ENCODE results near the gene CDYL.
A peak's percentile ranks its signal among the peaks of the same experiment; 100 is the strongest.

Gene CDYL

GRCh38 chr6:4871825-4872224 is 95.6 kb downstream of the CDYL start:
- H3K79me2 ChIP-seq (ENCODE audit: insufficient read depth, low read depth), result peaks cover 100% of the 10 kb centered on the region
- H3K36me3 ChIP-seq (ENCODE audit: insufficient read depth), result no peaks in the 10 kb centered on the region
- no peak for TF ChIP-seq CTCF (conservative IDR thresholded peaks at IDR 0.05; ENCODE audit: low read depth, low read length)
- H3K9ac ChIP-seq, result no peak overlapping the region
- no peak overlapping the region for H3K4me3 ChIP-seq (IDR thresholded peaks at IDR 0.05; ENCODE audit: insufficient read depth, low read depth, low read length)
- H3K27me3 ChIP-seq (ENCODE audit: insufficient read depth, low read depth), result no peaks in the 10 kb centered on the region
- H3K4me2 ChIP-seq, result no peak overlapping the region; the same call in 1 of the 2 replicates
- peaks cover 86% of the 10 kb centered on the region for H3K4me1 ChIP-seq (ENCODE audit: low read depth, poor library complexity, severe bottlenecking)
- H4K20me1 ChIP-seq (ENCODE audit: insufficient read depth), result no peaks in the 10 kb centered on the region; the same call in 1 of the 2 replicates
- no peak overlapping the region for H2AFZ ChIP-seq (ENCODE audit: low read depth)
- H3K27ac ChIP-seq, result no peak overlapping the region; the same call in 1 of the 2 replicates

GRCh38 chr6:4872841-4873240 is 96.6 kb downstream of the CDYL start:
- no peak overlapping the region for H3K27ac ChIP-seq
- H3K4me1 ChIP-seq (ENCODE audit: low read depth, poor library complexity, severe bottlenecking), result peaks cover 90% of the 10 kb centered on the region
- no peak overlapping the region for H3K9ac ChIP-seq
- peaks cover 100% of the 10 kb centered on the region for H3K79me2 ChIP-seq (ENCODE audit: insufficient read depth, low read depth)
- H3K36me3 ChIP-seq (ENCODE audit: insufficient read depth), result no peaks in the 10 kb centered on the region
- no peaks in the 10 kb centered on the region; the same call in 1 of the 2 replicates for H4K20me1 ChIP-seq (ENCODE audit: insufficient read depth)
- no peak overlapping the region for H3K4me2 ChIP-seq
- no peaks in the 10 kb centered on the region for H3K27me3 ChIP-seq (ENCODE audit: insufficient read depth, low read depth)
- H2AFZ ChIP-seq (ENCODE audit: low read depth), result no peak overlapping the region
- H3K4me3 ChIP-seq (IDR thresholded peaks at IDR 0.05; ENCODE audit: insufficient read depth, low read depth, low read length), result no peak overlapping the region
- TF ChIP-seq CTCF (conservative IDR thresholded peaks at IDR 0.05; ENCODE audit: low read depth, low read length), result no peak

GRCh38 chr6:4873928-4874327 is 97.7 kb downstream of the CDYL start:
- Histone ChIP-seq H3K79me2 (ENCODE audit: insufficient read depth, low read depth) (peaks cover 100% of the 10 kb centered on the region), H3K4me1 (ENCODE audit: low read depth, poor library complexity, severe bottlenecking) (peaks cover 90% of the 10 kb centered on the region), H2AFZ (ENCODE audit: low read depth) (no peak overlapping the region), H3K9ac (no peak overlapping the region), H3K27ac (no peak overlapping the region), H3K4me3 (IDR thresholded peaks at IDR 0.05; ENCODE audit: insufficient read depth, low read depth, low read length) (no peak overlapping the region), H3K27me3 (ENCODE audit: insufficient read depth, low read depth) (no peaks in the 10 kb centered on the region), H3K4me2 (no peak overlapping the region), H4K20me1 (ENCODE audit: insufficient read depth) (no peaks in the 10 kb centered on the region; the same call in 1 of the 2 replicates), H3K36me3 (ENCODE audit: insufficient read depth) (no peaks in the 10 kb centered on the region)
- TF ChIP-seq CTCF (conservative IDR thresholded peaks at IDR 0.05; ENCODE audit: low read depth, low read length), result no peak

GRCh38 chr6:4879741-4880275 is 103.6 kb downstream of the CDYL start:
- H3K4me2 ChIP-seq, result peak overlapping the region; percentile 93
- H3K4me1 ChIP-seq (ENCODE audit: low read depth, poor library complexity, severe bottlenecking), result peaks cover 95% of the 10 kb centered on the region
- no peak for TF ChIP-seq CTCF (conservative IDR thresholded peaks at IDR 0.05; ENCODE audit: low read depth, low read length)
- peak overlapping the region; percentile 89 for H3K27ac ChIP-seq
- no peaks in the 10 kb centered on the region; the same call in 1 of the 2 replicates for H4K20me1 ChIP-seq (ENCODE audit: insufficient read depth)
- H3K4me3 ChIP-seq (IDR thresholded peaks at IDR 0.05; ENCODE audit: insufficient read depth, low read depth, low read length), result no peak overlapping the region
- no peaks in the 10 kb centered on the region for H3K27me3 ChIP-seq (ENCODE audit: insufficient read depth, low read depth)
- H3K79me2 ChIP-seq (ENCODE audit: insufficient read depth, low read depth), result peaks cover 95% of the 10 kb centered on the region
- no peak overlapping the region for H2AFZ ChIP-seq (ENCODE audit: low read depth)
- H3K36me3 ChIP-seq (ENCODE audit: insufficient read depth), result no peaks in the 10 kb centered on the region
- peak overlapping the region; percentile 42; the same call in 1 of the 2 replicates for H3K9ac ChIP-seq
